HG03457 (cell line): Measurements from ENCODE around the gene COPZ1.

Experiments
- ATAC-seq: cut with Tn5 transposase; IDR thresholded peaks from one replicate; pipeline ENCODE4 v1.9.1; 2021; ENCODE audit warnings: moderate number of reproducible peaks; ENCODE audit not compliant: unreplicated experiment

COPZ1 gene

GRCh38 chr12:54358191-54358944, 33.4 kb downstream of the COPZ1 start:
- ATAC-seq = no peak

- peak; percentile 94 for ATAC-seq
These were observed 34.2 kb downstream of the COPZ1 start for GRCh38 chr12:54358945-54359761.

- ATAC-seq = no peak
These were observed 34.9 kb downstream of the COPZ1 start for GRCh38 chr12:54359762-54360351.

- no peak for ATAC-seq
These were observed 36.0 kb downstream of the COPZ1 start for GRCh38 chr12:54360717-54361456.

- ATAC-seq = no peak
These were observed 38.1 kb downstream of the COPZ1 start for GRCh38 chr12:54363047-54363446.

- no peak for ATAC-seq
These were observed 38.7 kb downstream of the COPZ1 start for GRCh38 chr12:54363618-54364017.

GRCh38 chr12:54364413-54364812, 39.5 kb downstream of the COPZ1 start, which contains the start of gene GPR84:
Gene GPR84 (minus strand): TSS chr12:54364486. CDS start chr12:54363851, 635 bp downstream.
- no peak for ATAC-seq

GRCh38 chr12:54368025-54368708, 43.2 kb downstream of the COPZ1 start:
- ATAC-seq = no peak

- ATAC-seq = peak; percentile 54
These were observed 44.0 kb downstream of the COPZ1 start for GRCh38 chr12:54368709-54369596.

GRCh38 chr12:54369597-54370131, 44.7 kb downstream of the COPZ1 start:
- ATAC-seq = no peak

GRCh38 chr12:54370171-54370730, 45.3 kb downstream of the COPZ1 start:
- no peak for ATAC-seq

GRCh38 chr12:54371328-54372112, 46.6 kb downstream of the COPZ1 start:
- no peak for ATAC-seq

- ATAC-seq = no peak
These were observed 47.3 kb downstream of the COPZ1 start for GRCh38 chr12:54372113-54372806.

GRCh38 chr12:54373649-54374561, 49.0 kb downstream of the COPZ1 start:
- no peak for ATAC-seq

- ATAC-seq = no peak
These were observed 49.8 kb downstream of the COPZ1 start for GRCh38 chr12:54374562-54375258.

- ATAC-seq = no peak
These were observed 50.3 kb downstream of the COPZ1 start for GRCh38 chr12:54375259-54375579.
